Thyroid gland (tissue), 4 donors: Measurements from ENCODE around the gene SART3.

Experiments used
- POLR2A ChIP-seq, 2 donors: fragments of 450-650 bp; IDR thresholded peaks; one replicate each; pipeline ENCODE4 v1.6.1; 2017; ENCODE audit warnings: antibody characterized with exemption in 2 of 2, mild to moderate bottlenecking in 2 of 2, moderate library complexity in 1 of 2
- TF ChIP-seq, protein P1 (sequence below), 6 experiments: fragments of 200-600 bp in 3 of 6; fragments of 450-650 bp in 3 of 6; sonication (generic) in 3 of 6; IDR thresholded peaks; one replicate each; pipeline ENCODE4 v1.5.1; 2016 to 2019; ENCODE audit warnings: antibody characterized with exemption in 6 of 6, mild to moderate bottlenecking in 2 of 6, inconsistent platforms in 1 of 6, moderate library complexity in 1 of 6

- no peak for TF ChIP-seq POLR2A (IDR thresholded peaks at IDR 0.05)
- TF ChIP-seq, protein P1, sequence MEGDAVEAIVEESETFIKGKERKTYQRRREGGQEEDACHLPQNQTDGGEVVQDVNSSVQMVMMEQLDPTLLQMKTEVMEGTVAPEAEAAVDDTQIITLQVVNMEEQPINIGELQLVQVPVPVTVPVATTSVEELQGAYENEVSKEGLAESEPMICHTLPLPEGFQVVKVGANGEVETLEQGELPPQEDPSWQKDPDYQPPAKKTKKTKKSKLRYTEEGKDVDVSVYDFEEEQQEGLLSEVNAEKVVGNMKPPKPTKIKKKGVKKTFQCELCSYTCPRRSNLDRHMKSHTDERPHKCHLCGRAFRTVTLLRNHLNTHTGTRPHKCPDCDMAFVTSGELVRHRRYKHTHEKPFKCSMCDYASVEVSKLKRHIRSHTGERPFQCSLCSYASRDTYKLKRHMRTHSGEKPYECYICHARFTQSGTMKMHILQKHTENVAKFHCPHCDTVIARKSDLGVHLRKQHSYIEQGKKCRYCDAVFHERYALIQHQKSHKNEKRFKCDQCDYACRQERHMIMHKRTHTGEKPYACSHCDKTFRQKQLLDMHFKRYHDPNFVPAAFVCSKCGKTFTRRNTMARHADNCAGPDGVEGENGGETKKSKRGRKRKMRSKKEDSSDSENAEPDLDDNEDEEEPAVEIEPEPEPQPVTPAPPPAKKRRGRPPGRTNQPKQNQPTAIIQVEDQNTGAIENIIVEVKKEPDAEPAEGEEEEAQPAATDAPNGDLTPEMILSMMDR (IDR thresholded peaks at IDR 0.05) = no peak
Measured at GRCh38 chr12:108603743-108604142, 42.8 kb upstream of the SART3 start.
